Measurements from ENCODE around the gene MEX3A. TPM values are rescaled to one million over a fixed set of nuclear protein-coding genes. Genes with fewer than 3 reads are reported as not detected.

The MEX3A gene
- total and polyA plus RNA-seq, 10 of the 15 experiments (the other 5 are each of a cell fraction or from before 2014, with no cell fraction given), result 0.11 to 5.1 (median 1.7) TPM

DNA sequence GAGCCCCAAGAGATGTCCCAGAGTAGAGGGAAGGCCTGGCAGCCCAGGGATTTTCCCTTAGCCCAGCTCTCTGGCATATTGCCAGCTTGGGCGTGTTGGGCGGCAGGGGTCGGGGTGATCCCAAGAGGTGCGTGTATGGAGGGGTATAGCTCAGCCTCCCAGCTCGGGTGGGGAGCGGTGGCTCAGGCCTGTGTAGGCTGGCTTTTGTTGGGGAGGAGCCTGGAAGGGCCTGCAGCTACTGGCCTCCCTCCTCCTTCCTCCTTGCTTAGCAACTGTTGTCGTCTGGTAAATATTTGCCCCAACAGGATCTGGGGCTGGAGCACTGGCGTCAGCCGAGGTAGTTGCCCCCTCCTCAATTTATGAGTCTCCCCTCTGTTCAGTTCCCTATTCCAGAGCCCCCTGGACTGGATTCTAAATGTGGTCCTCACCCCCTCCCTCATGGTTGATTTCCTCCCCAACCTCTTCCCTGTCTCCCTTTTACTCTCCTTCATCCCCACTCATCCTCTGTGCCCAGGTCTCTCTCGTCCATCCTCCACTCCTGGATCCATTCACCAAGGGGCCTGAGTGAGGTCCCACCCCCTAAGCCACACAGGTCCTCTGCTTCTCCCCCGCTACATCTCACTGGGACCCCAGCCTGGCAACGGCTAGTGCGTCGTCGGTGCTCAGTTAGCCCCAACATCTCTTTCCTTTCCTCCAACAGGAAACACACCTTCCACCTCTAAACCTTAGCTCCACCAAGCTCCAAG is 22.0 kb upstream of the MEX3A start:
- Histone ChIP-seq H3K4me3 (no peak overlapping the region), H3K9ac (ENCODE audit: control insufficient read depth, insufficient read depth, low read length) (no peak overlapping the region), H3K4me1 (ENCODE audit: control insufficient read depth, insufficient read depth, low read length) (peaks cover 30% of the 10 kb centered on the region), H2AFZ (ENCODE audit: control insufficient read depth, low read depth, low read length) (no peak overlapping the region), H3K4me2 (ENCODE audit: control insufficient read depth, insufficient read depth) (peak overlapping the region; percentile 85; the same call in 1 of the 2 replicates), H3K79me2 (ENCODE audit: control insufficient read depth, insufficient read depth, low read length) (no peaks in the 10 kb centered on the region), H3K36me3 (ENCODE audit: control insufficient read depth in 2 of 2, insufficient read depth in 2 of 2, low read length in 1 of 2) (no peaks in the 10 kb centered on the region), H3K27ac (ENCODE audit: control insufficient read depth, insufficient read depth) (peak overlapping the region; percentile 50), H4K20me1 (ENCODE audit: control insufficient read depth, insufficient read depth) (no peaks in the 10 kb centered on the region), H3K9me3 (replicated peaks; ENCODE audit: control insufficient read depth, insufficient read depth, low read length) (no peaks in the 10 kb centered on the region), H3K27me3 (replicated peaks in 1 of 2; ENCODE audit: control insufficient read depth in 2 of 2, insufficient read depth in 2 of 2, low read length in 1 of 2) (no peaks in the 10 kb centered on the region)
- in situ Hi-C loops (cut with MboI) (no loop called here), intact Hi-C loops (cut with micrococcal nuclease; ENCODE audit: unreplicated experiment) (no loop called here)
- ChIA-PET RAD21 (ENCODE audit: unreplicated experiment) (interaction anchor here (22.4 kb wide), 1 partner anchor 17 kb away, joined by 695 read pairs; the partner anchor contains the start of gene LMNA), POLR2A (interaction anchor here (0.9 to 6.1 kb wide), 3 partner anchors 14 to 24 kb away, joined by 4 to 128 read pairs (median 5); partner anchors contain the start of gene LMNA), SMC1A (ENCODE audit: uncharacterized antibody, unreplicated experiment) (interaction anchor here (1.0 to 23.8 kb wide), 2 partner anchors 7 to 20 kb away, joined by 3 to 874 read pairs; partner anchors contain the start of gene LMNA), CTCF (interaction anchor here (0.6 to 21.5 kb wide), 5 partner anchors 8 to 622 kb away, joined by 3 to 1294 read pairs (median 3); partner anchors contain the start of gene LMNA)
- DNase-seq (ENCODE audit: low read depth, low spot score) (no peak), FAIRE-seq (no peak), ATAC-seq (peak; percentile 44)
- BruUV-seq (replicated peaks), result no TSS peak
- 53% methylated on average over 15 of the region's 15 CpGs for WGBS (ENCODE audit: insufficient coverage, insufficient replicate concordance, low lambda C conversion rate, missing lambda C conversion rate)
- no peak for TF ChIP-seq WRNIP1 (IDR thresholded peaks at IDR 0.05; ENCODE audit: borderline replicate concordance, low read depth, low read length)
- TF ChIP-seq NFXL1 (IDR thresholded peaks at IDR 0.05; ENCODE audit: borderline replicate concordance), result peak; percentile 71; the same call in 1 of the 2 replicates
- TF ChIP-seq MEF2B (IDR thresholded peaks at IDR 0.05; ENCODE audit: partially characterized antibody, poor library complexity, severe bottlenecking), result no peak
- TF ChIP-seq, protein P1, sequence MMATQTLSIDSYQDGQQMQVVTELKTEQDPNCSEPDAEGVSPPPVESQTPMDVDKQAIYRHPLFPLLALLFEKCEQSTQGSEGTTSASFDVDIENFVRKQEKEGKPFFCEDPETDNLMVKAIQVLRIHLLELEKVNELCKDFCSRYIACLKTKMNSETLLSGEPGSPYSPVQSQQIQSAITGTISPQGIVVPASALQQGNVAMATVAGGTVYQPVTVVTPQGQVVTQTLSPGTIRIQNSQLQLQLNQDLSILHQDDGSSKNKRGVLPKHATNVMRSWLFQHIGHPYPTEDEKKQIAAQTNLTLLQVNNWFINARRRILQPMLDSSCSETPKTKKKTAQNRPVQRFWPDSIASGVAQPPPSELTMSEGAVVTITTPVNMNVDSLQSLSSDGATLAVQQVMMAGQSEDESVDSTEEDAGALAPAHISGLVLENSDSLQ (IDR thresholded peaks at IDR 0.05), result no peak
- no peak for TF ChIP-seq IKZF1 (conservative IDR thresholded peaks at IDR 0.05)
- TF ChIP-seq SP1 (IDR thresholded peaks at IDR 0.05; ENCODE audit: low read depth, low read length), result no peak
- no peak for TF ChIP-seq POLR2AphosphoS2 (IDR thresholded peaks at IDR 0.05; ENCODE audit: low read depth, low read length)
- TF ChIP-seq, protein P2, sequence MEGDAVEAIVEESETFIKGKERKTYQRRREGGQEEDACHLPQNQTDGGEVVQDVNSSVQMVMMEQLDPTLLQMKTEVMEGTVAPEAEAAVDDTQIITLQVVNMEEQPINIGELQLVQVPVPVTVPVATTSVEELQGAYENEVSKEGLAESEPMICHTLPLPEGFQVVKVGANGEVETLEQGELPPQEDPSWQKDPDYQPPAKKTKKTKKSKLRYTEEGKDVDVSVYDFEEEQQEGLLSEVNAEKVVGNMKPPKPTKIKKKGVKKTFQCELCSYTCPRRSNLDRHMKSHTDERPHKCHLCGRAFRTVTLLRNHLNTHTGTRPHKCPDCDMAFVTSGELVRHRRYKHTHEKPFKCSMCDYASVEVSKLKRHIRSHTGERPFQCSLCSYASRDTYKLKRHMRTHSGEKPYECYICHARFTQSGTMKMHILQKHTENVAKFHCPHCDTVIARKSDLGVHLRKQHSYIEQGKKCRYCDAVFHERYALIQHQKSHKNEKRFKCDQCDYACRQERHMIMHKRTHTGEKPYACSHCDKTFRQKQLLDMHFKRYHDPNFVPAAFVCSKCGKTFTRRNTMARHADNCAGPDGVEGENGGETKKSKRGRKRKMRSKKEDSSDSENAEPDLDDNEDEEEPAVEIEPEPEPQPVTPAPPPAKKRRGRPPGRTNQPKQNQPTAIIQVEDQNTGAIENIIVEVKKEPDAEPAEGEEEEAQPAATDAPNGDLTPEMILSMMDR (IDR thresholded peaks at IDR 0.05 in 2 of 3, conservative IDR thresholded peaks at IDR 0.05 in 1 of 3; ENCODE audit: control insufficient read depth in 2 of 3, extremely low read depth in 1 of 3, insufficient read depth in 1 of 3, low read depth in 3 of 3, low read length in 3 of 3), result no peak
- TF ChIP-seq, protein P3, sequence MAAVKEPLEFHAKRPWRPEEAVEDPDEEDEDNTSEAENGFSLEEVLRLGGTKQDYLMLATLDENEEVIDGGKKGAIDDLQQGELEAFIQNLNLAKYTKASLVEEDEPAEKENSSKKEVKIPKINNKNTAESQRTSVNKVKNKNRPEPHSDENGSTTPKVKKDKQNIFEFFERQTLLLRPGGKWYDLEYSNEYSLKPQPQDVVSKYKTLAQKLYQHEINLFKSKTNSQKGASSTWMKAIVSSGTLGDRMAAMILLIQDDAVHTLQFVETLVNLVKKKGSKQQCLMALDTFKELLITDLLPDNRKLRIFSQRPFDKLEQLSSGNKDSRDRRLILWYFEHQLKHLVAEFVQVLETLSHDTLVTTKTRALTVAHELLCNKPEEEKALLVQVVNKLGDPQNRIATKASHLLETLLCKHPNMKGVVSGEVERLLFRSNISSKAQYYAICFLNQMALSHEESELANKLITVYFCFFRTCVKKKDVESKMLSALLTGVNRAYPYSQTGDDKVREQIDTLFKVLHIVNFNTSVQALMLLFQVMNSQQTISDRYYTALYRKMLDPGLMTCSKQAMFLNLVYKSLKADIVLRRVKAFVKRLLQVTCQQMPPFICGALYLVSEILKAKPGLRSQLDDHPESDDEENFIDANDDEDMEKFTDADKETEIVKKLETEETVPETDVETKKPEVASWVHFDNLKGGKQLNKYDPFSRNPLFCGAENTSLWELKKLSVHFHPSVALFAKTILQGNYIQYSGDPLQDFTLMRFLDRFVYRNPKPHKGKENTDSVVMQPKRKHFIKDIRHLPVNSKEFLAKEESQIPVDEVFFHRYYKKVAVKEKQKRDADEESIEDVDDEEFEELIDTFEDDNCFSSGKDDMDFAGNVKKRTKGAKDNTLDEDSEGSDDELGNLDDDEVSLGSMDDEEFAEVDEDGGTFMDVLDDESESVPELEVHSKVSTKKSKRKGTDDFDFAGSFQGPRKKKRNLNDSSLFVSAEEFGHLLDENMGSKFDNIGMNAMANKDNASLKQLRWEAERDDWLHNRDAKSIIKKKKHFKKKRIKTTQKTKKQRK (IDR thresholded peaks at IDR 0.05; ENCODE audit: low read depth, low read length), result no peak
- peak; percentile 48 for TF ChIP-seq SMAD1 (IDR thresholded peaks at IDR 0.05; ENCODE audit: low read depth, partially characterized antibody)
- TF ChIP-seq GABPA (IDR thresholded peaks at IDR 0.05; ENCODE audit: low read depth), result no peak
- TF ChIP-seq, protein P4, sequence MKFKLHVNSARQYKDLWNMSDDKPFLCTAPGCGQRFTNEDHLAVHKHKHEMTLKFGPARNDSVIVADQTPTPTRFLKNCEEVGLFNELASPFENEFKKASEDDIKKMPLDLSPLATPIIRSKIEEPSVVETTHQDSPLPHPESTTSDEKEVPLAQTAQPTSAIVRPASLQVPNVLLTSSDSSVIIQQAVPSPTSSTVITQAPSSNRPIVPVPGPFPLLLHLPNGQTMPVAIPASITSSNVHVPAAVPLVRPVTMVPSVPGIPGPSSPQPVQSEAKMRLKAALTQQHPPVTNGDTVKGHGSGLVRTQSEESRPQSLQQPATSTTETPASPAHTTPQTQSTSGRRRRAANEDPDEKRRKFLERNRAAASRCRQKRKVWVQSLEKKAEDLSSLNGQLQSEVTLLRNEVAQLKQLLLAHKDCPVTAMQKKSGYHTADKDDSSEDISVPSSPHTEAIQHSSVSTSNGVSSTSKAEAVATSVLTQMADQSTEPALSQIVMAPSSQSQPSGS (IDR thresholded peaks at IDR 0.05; ENCODE audit: low read length), result no peak
- TF ChIP-seq TCF7 (IDR thresholded peaks at IDR 0.05; ENCODE audit: borderline replicate concordance), result no peak

Measured in GM12878 (cell line).